HepG2 (cell line): Measurements from ENCODE around the gene UNC5CL. TPM values are rescaled to one million over a fixed set of nuclear protein-coding genes. Genes with fewer than 3 reads are reported as not detected.

Experiments used
- AFF4 ChIP-seq: sonication (generic); formaldehyde crosslinking; IDR thresholded peaks from 2 replicates; pipeline ENCODE4 v1.4.0; 2020; ENCODE audit warnings: missing genetic modification reagents
- AKAP8 ChIP-seq: sonication (generic); formaldehyde crosslinking; IDR thresholded peaks from 2 replicates; pipeline ENCODE4 v1.5.1; 2020; ENCODE audit warnings: mild to moderate bottlenecking, missing genetic modification reagents
- ELF3 ChIP-seq: IDR thresholded peaks from 2 replicates; pipeline ENCODE4 v1.6.1; 2016; ENCODE audit warnings: missing genetic modification reagents, missing compliant biosample characterization
- FOXA3 ChIP-seq: IDR thresholded peaks from 2 replicates; pipeline ENCODE4 v1.6.1; 2016; ENCODE audit warnings: missing genetic modification reagents, missing compliant biosample characterization
- HMGXB4 ChIP-seq, 2 experiments: sonication (generic) in 1 of 2; formaldehyde crosslinking in 1 of 2; IDR thresholded peaks; 2 replicates each; pipeline versions ENCODE4 v1.4.0 to v1.6.1; 2018 to 2020; ENCODE audit warnings: missing genetic modification reagents in 2 of 2, borderline replicate concordance in 1 of 2, low read depth in 1 of 2, mild to moderate bottlenecking in 1 of 2, missing biosample characterization in 1 of 2
- HOXA7 ChIP-seq: sonication (generic); formaldehyde crosslinking; IDR thresholded peaks from 2 replicates; pipeline ENCODE4 v1.8.1; 2022; ENCODE audit warnings: mild to moderate bottlenecking, missing genetic modification reagents, moderate library complexity
- KDM5B ChIP-seq: sonication (generic); formaldehyde crosslinking; IDR thresholded peaks from 2 replicates; pipeline ENCODE4 v1.4.0; 2020; ENCODE audit warnings: missing genetic modification reagents, mild to moderate bottlenecking, borderline replicate concordance
- MIER3 ChIP-seq: IDR thresholded peaks from 2 replicates; pipeline ENCODE4 v1.6.1; 2016; ENCODE audit warnings: missing compliant biosample characterization, borderline replicate concordance
- NR2F1 ChIP-seq, 2 experiments: fragments of 450-650 bp in 1 of 2; formaldehyde crosslinking in 1 of 2; IDR thresholded peaks; 2 replicates each; pipeline versions ENCODE4 v1.5.0 to v1.6.1; 2016 to 2020; ENCODE audit warnings: mild to moderate bottlenecking in 1 of 2, missing compliant biosample characterization in 1 of 2, missing genetic modification reagents in 1 of 2, moderate library complexity in 1 of 2
- RARG ChIP-seq: sonication (generic); formaldehyde crosslinking; IDR thresholded peaks from 2 replicates; pipeline ENCODE4 v1.4.0; 2020; ENCODE audit warnings: low read depth, mild to moderate bottlenecking, missing genetic modification reagents
- THAP9 ChIP-seq: sonication (generic); formaldehyde crosslinking; IDR thresholded peaks from 2 replicates; pipeline ENCODE4; 2020; ENCODE audit warnings: missing genetic modification reagents, mild to moderate bottlenecking, borderline replicate concordance
- ZBTB49 ChIP-seq: sonication (generic); formaldehyde crosslinking; IDR thresholded peaks from 2 replicates; pipeline ENCODE4 v1.4.0; 2020; ENCODE audit warnings: missing genetic modification reagents, borderline replicate concordance
- ZNF761 ChIP-seq: sonication (generic); formaldehyde crosslinking; conservative IDR thresholded peaks from 2 replicates; pipeline ENCODE4 v1.4.0; 2020; ENCODE audit warnings: mild to moderate bottlenecking, missing genetic modification reagents
- ZNF772 ChIP-seq: sonication (generic); formaldehyde crosslinking; IDR thresholded peaks from 2 replicates; pipeline ENCODE4 v1.5.0; 2020; ENCODE audit warnings: mild to moderate bottlenecking, missing genetic modification reagents
- polyA plus RNA-seq, 8 experiments: library from polyadenylated mRNA; depleted of rRNA in 3 of 8; stranded (reverse) in 7 of 8; unstranded in 1 of 8; fragments of >200 nt; fragmentation: Illumina TruSeq in 4 of 8; extraction: Trizol in 4 of 8; gene quantifications; 2 replicates each; pipeline versions ENCODE4 v1.2.1 to v1.2.3, GENCODE V29; 2011 to 2016; ENCODE audit warnings: low read depth in 4 of 8, missing spikeins in 1 of 8, mixed read lengths in 1 of 8; ENCODE audit not compliant: insufficient read depth in 1 of 8
- total RNA-seq, 5 experiments: library from RNA; depleted of rRNA; stranded (reverse); fragments of >200 nt; fragmentation: Illumina TruSeq; extraction: Trizol; gene quantifications; 2 replicates each; pipeline ENCODE4 v1.2.3, GENCODE V29; 2016; ENCODE audit warnings: low read depth in 1 of 5

Gene UNC5CL
- total and polyA plus RNA-seq, 2 of the 13 experiments (the other 11 are each of a cell fraction or from before 2014, with no cell fraction given): 2.4 to 2.5 TPM

GRCh38 chr6:41027799-41028560, 11.0 kb downstream of the UNC5CL start (continued):
- TF ChIP-seq AFF4 (CRISPR knock-in tag): no peak
- TF ChIP-seq THAP9 (CRISPR knock-in tag): peak; percentile 65; the same call in 1 of the 2 replicates
- TF ChIP-seq FOXA3 (CRISPR knock-in tag): peak; percentile 40; the same call in 1 of the 2 replicates
- TF ChIP-seq HMGXB4 (CRISPR knock-in tag; IDR thresholded peaks at IDR 0.05; ENCODE audit: borderline replicate concordance in 1 of 2, low read depth in 1 of 2): peak; percentile 84 to 88; a peak in 3 of 4 replicates
- TF ChIP-seq MIER3 (CRISPR knock-in tag): 0 out of 2 replicates have a peak, but pooled peaks have one; percentile 15
- no peak for TF ChIP-seq NR2F1 (CRISPR knock-in tag; IDR thresholded peaks at IDR 0.05)
- TF ChIP-seq ZBTB49 (CRISPR knock-in tag): no peak
- no peak for TF ChIP-seq RARG (CRISPR knock-in tag)
- no peak for TF ChIP-seq HOXA7 (CRISPR knock-in tag)
- peak; percentile 32; the same call in 1 of the 2 replicates for TF ChIP-seq ELF3 (CRISPR knock-in tag)
- TF ChIP-seq ZNF761 (CRISPR knock-in tag): 0 out of 2 replicates have a peak, but pooled peaks have one; percentile 79
- peak; percentile 84 for TF ChIP-seq KDM5B (CRISPR knock-in tag)
- 0 out of 2 replicates have a peak, but pooled peaks have one; percentile 44 for TF ChIP-seq ZNF772
- TF ChIP-seq AKAP8: peak; percentile 85
